Activated CD8-positive, alpha-beta memory T cell treated with anti-CD3 and anti-CD28 coated beads, Interleukin-2, amount 50 U/mL, for 1 hour (primary cell): ENCODE data around the gene PFKFB2.

Experiments
- DNase-seq: peaks from one replicate; pipeline ENCODE4 v3.0.0-alpha.2; 2020; ENCODE audit errors: extremely low read depth

Gene PFKFB2

DNA sequence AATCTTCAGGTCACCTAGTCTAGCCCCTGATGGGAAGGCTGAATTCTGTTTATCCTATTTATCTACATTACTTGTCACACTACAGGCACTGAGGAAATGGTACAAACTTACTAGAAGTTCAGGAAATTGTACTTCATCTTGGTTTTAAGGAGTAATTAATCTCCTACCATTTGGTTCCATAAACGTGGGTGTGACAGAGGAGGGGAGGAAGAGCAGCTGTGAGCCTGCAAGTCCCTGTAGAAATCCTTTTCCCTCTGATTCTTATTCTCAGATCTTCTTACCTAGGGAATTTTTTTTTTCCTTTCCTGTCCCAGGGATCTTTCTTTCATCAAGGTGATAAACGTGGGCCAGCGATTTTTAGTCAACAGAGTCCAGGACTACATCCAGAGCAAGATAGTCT, 14.1 kb downstream of the PFKFB2 start:
- DNase-seq: no peak

DNA sequence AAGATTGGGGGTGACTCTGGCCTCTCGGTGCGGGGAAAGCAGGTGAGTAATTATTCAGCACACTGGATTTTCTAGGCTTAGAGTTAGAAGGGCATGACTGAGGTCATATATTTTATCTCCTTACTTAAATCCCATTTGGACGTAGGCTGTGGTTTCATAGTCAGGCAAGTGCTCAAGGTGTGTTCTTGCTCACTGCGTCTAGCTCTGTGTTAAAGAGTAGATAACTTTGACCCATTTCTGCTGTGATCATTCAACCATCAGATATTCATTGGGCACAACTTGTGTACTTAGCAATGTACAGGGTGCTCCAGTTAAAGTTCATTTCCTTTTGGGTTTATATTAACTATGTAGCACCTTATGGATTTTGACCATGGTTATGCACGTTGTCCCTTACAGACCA, 14.6 kb downstream of the PFKFB2 start:
- no peak for DNase-seq

DNA sequence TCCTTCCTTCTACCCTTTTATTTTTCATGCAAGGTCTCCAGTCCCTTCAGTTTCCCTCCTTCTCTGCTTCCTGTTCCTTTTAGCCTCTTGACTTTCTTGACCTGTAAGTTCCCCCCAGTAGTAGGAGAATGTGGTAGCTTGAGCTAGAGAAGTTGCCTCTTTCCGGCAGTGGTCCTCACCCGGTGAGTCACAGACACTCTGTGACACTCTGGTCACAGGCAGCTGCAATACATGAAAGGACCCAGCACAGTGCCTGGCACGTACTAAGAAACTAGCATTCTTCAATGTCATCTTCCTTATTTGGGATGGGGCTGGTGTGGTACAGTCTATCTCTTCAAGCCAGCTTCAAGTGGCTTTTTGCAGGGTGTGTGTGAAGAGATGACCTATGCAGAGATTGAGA, 16.0 kb downstream of the PFKFB2 start:
- DNase-seq: no peak

DNA sequence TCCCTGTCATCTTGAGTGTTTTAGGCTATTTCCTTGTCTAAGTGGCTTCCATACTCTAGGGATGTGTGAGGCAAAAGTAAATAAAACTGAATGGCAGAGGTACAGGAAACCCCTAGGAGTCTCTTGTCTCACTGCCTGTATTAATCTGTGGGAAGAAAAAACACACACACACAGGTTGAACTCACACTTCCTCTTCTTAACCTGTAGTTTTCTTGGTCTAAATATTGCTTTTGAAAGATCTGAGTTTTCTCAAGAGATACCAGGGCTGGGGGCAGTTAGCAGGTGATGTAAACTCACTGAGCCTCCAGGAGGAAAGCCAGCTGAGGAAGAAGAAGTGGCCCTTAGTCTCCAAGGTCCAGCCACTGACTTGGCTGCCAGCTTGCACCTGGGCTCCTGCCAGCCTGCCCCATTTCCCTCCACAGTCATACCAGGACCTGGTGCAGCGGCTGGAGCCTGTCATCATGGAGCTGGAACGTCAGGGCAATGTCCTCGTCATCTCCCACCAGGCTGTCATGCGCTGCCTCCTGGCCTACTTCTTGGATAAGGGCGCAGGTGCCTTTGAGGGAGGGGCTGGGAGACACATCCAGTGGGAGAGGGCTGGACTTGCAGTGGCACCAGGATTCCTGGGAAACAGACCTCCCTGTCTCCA, 16.9 kb downstream of the PFKFB2 start:
- no peak for DNase-seq

DNA sequence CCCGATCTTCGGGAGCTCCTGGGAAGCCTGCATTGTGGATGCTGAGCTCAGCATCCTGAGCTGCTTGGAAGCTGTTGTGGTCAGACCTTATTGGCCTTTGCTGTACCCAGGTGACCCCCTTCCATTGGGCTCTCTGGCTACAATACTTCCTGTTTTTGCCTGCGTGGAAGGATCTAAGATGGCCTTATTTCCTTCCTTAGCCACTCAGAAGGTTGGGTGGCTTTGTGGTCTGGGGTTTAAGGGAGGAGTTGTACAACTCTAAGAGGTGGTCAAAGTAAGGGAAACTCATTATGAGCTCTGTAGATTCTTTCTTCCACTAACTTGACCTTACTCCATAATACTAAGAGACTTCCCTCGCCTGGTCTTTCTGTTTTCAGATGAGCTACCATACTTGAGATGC, 17.7 kb downstream of the PFKFB2 start:
- DNase-seq: no peak

DNA sequence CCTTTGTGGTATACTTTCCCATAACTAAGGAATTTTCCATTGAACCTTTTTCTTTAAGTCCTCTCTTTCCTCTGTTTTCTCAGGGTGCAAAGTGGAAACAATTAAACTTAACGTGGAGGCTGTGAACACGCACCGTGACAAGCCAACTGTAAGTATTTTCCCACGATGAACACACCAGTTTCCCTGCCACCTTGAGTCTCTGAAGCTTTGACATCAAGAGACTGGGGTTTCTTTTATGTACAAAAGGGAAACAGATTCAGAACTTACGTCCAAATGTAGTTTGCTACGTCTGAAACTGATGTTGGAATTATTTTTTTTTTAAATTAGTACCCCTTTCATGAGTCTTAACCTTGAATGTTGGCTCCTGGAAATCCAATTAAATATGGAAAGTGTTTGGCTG, 18.4 kb downstream of the PFKFB2 start:
- no peak for DNase-seq

DNA sequence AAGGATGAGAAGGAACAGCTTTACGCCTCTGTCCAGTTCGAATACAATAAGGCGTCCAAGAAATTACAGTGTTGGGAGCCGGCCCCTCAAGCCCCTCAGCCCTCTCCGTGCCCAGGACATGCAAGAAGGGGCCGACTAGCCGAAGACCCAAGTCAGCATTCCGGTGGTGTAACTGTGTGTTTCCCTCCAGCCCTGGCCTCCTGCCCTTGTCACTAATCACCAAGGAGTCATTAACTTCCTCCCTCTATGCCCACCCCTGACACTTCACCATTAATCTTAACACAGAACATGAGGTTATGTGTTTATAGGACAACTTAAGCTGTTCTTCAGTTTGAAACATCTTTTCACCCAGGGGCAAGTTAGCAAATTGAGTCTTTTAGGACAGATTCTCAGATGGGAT, 19.2 kb downstream of the PFKFB2 start:
- no peak for DNase-seq

DNA sequence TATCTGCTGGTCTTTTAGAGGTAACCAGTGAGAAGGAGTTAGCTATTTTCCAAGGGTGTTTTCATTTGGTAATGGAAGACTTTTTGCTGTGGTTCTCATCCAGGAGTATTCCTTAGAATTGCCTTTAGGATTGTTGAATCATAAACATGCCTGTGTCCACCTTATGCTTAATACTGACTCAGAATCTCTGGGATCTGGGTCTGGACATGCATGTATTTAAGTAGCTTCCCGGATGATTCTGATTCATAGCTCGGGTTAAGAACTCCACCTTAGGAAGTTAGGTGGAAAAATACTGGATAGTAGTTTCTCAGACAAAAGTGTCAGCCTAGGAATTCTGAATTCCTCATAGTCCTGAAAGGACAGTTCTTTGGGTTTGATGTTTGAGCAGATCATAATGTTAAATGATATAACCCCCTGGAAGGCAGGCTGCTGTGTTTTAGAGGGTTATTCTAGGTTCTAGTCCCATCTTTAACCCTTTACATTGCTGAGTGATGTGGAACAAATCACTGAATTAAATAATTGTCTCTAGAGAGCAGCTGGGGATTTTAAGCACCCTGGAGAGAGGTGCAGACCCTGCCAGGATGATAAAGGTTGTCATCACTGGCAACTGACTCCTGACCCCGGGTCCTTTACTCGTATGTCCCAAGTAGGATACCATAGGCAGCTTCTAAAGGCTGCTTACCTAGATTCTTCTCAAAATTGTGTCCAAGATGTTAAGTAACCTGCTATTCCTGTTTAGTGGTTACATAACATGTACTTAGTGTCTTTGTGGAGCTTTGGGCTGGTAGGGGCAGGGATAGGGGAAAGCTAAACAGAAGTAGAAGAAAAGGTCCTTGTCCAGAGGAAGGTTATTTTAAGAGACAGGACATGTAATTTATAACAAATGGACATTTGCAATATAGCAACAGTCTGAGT, 21.1 kb downstream of the PFKFB2 start:
- no peak for DNase-seq

DNA sequence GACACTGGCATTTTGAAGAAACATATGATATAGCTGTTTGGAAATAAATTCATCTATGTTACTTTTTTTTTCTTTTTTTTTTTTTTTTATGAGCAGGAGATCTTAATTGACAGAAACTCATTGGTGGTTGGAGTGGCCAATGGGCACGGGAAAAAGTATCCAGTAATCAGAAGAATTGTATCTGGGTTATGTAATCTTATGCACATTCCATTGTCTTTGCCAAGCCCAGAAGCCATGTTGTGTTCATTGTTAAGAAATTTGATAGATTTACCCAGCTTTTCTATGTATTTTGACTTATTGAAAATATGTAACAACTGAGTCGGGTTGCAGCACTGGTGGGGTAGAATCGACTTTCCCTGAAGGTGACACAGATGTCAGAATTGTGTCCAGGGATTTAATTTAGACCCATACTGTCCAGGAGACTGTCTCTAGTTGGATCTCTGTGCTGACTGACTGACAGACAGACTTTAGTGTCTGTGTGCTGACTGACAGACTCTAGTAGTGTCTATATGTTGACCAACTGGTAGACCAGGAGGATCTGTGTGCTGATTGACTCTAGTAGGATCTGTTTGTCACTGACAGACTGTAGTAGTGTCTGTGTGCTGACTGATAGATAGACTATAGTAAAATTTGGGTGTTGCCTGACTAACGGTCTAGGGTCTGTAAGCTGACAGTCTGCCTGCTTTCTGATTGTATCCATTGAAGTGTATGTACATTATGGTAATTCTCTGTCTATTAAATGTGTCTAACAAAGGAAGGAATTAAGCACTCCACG, 23.3 kb downstream of the PFKFB2 start:
- no peak for DNase-seq

DNA sequence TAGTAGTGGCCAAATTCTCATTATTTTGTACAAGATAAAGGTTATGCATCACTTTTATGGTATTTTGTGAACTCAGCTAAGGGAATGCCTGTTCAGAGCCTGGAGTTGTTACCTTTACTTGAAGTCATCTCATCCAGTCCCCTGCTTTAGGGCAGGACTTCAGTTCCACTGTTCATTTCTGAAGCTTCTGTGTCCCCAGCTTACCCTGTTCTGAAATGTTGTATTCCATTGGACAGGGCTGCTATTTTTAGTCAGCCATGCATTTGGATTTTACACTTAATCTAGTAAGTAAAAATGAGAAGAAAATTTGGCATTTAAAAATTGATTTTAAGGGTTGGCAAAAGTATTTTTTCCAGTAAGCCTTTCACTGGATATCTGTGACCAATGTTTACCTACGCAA, 23.9 kb downstream of the PFKFB2 start:
- DNase-seq: no peak

DNA sequence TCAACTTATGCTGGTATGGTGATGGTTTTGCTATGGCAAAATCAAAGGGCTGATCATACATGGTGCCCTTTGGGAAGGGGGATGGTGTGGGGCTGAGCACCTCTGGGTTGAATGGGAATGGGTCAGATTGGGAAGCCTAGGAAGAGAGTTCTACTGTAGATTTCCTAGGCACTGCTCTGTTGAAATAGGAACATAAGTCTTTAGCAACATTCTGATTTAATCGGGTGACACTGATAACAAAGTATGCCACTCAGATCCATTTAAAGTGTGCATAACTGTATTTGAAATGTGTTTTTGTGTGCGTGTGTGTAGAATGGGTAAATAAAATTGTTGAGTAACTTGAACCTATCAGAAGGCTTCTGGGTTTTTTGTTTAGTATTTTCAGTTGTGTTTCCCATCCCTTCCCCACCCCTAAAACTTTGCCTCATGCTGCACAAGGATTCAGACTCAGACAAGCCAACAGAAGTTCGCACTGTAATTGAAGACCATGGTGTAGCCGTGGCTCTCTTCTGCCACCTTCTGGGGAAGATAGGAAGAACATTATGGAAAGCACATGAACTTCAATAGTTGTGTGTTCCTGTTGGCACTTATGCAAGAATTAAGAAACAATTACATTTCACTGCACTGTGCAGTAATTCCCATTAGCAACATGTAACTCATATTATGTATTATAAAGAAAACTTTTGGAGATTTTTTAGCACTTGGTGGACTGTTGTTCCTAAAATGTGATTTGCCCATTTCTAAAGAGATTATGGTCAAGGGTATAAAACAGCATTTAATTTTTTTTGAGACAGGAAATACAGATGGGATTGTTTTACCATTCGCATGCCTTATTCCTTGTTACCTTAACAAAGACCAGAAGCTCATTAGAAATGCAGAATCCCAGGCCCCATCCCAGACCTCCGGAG, 24.6 kb downstream of the PFKFB2 start:
- peak; percentile 38 for DNase-seq

DNA sequence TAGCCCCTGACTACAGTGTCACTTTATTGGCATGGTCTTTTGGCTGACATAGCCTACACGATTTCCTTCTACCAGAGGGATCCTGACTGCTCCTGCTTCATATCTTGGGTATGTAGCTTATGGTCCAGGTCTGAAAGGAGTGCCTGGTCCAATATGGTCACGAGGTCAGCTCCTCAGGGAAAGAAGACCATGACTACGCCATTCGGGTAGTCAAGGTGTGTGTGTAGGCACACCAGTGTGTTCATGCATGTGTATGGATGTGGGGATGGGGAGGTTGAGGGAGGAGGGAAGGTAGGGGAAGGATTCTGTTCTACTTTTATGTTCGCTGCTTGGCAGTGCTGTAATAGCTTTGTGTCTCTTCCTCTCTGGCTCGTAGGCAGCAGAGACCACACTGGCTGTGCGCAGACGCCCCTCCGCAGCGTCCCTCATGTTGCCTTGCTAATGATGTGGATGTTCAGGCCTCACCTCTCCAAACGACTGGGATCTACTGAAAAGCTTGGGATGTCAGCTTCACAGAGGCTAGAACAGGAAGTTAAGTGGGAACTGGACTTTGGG, 25.6 kb downstream of the PFKFB2 start:
- no peak for DNase-seq

DNA sequence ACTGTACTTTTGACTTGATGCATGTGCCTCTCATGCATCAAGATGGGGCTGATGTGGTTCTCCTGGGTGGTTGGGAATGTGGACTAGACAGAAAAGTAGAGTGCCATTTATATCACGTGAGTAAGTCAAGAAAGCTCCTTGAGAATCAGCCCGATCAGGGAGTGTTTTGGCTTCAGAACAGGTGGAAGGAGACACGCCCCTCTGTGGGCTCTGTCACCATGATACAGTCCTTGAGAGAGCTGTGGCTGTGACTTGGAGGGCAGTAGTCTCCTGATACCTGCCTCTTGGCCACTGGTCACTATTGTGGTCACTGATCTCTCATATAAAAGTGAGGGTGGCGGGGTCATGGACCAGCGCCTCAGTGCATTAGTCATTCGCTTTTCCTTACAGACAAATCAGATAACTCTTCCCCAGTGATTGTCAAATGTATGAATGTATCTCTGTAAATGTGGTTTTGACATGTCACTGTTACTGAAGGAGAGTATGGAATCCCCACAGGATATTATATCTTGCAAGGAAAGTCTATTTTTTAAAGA, 26.7 kb downstream of the PFKFB2 start:
- no peak for DNase-seq

DNA sequence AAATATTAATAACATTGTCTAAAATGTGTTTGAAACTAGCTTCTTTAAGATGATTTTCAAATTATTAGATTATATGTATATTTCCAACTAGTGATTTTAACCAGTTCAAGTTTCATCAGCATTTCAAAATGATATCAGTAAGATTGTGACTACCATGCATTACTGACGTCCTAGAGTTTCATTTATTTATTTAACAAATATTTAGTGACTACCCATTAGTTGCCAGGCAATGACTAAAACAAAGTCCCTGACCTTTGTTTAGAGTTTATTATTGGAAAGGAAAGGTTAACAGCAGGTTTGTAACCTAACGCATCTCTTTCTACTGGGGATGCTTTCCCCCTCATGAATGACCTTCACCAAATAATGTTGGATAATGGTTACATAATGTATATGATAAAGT, 28.0 kb downstream of the PFKFB2 start:
- no peak for DNase-seq

DNA sequence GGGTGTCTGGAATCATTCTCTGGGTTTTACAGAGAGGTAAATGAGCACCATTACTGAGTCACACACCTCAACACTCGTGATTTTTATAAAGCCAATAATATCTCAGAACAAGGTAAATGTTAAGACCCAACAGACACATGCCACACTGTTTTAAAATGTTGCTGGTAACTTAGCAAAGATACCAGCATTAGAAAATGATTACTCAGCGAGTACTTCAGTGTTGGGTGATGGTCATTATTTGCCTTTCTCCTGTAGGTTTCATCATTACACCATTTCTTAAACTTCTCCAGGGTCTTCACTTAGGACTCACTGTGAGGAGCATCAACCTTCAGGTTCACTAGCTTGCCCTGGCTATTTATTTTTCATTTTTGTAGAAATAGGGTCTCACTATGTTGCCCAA, 28.7 kb downstream of the PFKFB2 start:
- no peak for DNase-seq

DNA sequence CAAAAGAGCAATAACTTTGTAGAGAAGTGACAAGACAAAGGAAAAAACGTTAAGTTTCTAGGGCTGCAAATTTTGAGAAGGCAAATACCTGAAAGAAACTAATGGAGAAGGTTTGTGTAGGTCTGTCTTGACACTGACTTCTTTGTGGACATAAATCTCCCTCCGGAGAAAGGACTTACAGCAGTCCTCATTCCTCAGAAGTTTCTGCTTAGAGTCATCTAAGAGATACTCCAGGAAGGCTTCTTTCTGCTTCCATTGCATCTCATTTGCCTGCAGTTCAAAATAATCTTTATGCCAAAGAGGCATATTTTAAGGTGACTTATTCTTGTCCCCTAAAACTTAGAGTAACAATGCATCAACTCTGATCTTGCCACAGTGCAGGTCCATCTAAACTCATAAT, 31.2 kb downstream of the PFKFB2 start:
- no peak for DNase-seq

DNA sequence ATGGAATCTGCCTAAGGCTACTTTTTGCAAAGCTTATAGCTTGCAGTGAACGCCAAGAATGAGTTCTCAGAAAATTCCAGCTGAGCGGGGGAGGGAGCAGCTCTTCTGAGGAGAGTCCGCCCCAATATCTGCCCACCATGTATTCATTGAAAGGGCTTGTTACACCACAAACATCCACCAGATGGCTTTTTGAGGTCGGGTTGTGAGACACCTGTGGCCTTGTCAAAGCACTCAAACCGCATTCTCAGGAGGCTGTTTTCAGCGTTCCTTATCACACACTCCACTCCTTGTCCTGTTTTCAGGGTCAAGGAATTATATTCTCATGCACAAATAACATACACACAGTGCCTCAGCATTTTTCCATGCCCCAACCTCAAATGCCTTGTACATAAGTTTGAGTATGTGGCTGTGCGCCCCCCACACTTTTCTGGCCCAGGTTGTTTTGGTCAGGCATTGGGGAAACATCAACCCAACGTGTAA, 31.7 kb downstream of the PFKFB2 start:
- DNase-seq: peak; percentile 28

DNA sequence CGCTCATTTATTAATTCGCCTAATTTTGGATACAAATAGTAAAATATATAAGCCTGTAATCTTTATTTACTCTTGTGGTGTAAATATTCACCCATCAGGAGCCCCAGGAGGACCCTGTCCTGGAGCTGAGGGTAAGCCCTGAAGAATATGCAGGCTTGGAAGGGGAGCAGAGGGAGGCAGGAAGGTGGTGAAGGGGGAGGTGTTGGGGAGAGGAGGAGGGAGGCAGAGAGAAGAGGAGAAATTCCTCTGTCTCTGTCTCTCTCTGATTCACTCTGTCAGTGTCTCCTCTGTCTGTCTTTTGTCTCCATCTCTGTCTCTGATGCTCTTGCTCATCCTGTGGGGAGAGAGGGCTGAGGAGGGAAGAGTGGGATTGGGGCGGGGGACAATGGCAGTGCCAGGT, 32.8 kb downstream of the PFKFB2 start:
- no peak for DNase-seq

DNA sequence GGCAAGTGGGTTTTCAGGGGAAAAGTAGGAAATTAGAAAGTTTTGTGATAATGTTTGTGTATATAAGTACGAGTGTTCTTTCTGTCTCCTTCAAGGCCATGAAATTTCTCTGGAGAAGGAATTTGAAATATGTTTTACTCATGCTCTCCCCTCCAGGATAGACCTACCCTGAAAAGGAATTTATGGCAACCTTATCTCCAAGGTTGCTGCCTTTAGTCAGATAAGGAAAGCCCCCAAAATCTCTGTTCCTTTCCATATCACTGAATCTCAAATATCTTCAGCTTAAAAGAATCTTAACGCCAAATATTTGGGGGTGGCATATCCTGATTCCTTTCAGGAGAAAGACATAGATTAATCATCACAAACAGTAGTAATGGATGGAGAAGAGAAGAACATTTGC, 35.1 kb downstream of the PFKFB2 start:
- DNase-seq: no peak

DNA sequence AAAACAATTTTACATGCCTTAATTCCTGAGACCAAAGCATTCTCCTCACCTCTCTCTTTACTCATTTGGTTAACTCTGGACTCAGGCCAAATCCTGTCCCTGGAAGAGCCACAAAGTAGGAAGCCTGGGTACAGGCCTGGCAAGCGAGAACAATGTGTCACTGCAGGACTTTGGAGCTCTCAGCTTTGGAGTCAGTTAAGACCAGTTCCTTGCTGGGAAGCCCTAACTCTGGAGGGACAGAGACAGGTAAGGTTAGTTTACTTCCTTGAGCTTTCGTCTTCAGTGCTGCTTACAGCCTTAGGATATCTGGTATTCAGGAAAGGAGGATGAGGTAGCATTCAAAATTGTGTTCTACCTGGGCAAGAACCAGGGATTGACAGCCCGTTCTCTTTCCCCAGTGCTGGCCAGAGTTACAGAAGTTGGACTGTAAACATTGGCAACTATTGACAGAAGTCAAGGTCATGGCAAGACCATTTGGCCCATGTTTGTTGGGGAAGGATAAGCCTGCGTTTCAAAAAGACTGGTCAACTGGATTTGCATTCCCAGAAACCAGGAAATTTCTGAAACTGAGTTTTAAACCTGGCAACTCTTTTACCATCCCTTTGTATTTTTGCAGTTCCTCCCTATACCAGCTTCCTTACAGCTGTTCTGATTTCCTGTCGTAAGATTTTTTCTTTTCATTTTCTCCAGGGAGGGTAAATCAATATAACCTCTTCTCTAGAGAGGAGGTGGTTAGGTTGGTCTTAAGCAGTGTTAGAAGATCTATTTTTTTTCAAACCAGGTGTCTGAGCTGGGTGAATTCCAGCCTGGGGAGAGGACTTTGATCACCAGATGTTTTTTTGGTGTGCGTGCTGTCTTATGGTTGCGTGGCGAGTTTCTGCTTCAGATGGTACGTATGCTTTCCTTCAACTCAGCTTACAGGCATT, 35.9 kb downstream of the PFKFB2 start, which contains the start of gene C4BPB:
Gene C4BPB (plus strand): TSS at position 160 of the 926 bp plus-strand sequence. CDS start 672 bp downstream, at position 832.
- DNase-seq: no peak
